GM19372 (cell line): Measurements from ENCODE around the gene NRXN3.
"Not testable (repeated sequence)": the region's sequence is repeated elsewhere in the genome, so short reads cannot be mapped to it uniquely, and the experiment has no call there.

Source experiments
- ATAC-seq: cut with Tn5 transposase; IDR thresholded peaks from one replicate; pipeline ENCODE4 v1.9.1; 2021; ENCODE audit warnings: mild to moderate bottlenecking, low read depth, moderate library complexity; ENCODE audit not compliant: unreplicated experiment

The NRXN3 gene

DNA sequence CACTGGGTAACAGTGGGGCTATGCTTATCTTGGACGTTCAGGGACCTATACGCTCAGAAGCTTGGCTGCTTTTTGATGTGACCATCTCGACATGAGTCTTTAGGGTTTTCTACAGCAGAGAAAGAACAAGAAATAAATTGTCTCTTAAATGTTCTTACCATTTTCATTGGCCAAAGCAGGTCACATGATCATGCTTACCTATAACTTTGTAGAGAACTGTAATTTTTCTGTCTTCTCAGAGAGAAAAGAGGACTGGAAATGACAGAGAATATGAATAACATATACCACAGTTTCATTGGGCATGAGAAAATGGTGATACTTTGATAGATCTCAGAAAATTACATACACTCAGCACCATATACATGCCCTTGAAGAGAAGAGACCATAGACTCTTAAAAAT is 390.9 kb downstream of the NRXN3 start:
- ATAC-seq: no peak

DNA sequence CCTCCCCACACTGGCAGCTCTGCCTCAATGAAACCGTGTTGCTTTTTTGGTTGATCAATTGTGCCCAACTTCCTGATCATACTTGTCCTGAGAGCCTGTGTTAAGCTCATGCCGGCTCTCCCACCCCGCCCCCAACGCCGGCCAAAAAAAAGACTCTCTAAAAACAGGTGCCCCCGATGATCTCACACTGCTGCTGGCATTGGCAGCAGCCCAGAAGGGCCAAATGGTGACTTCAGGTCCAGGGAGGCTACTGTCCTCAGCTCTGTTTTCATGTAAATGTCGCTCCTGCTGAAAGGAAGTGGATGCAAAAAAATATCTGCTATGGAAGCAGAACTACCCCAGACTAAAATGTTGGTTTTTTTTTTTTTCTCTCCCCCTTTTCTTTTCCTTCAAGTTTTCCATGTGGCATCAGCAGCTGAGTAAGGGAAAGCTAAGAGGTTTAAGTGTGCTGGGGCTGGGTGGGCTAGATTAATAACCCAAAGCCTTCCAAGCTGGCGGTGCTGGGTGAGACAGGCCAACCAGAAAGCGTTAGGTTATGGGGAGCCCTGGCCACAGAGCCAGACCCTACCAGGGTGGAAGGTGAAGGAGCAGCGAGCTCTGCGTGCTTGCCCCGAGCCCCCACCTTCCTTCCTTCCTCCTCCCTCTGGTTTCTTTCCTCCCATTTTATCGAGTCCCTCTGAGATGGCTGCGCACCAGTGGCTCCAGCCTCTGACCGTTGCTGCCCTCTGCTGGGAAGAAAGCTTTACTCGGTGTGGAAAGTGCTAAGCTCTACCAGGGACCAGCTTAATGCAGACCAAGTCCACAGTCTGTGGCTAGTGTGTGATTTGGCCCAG is 396.1 kb downstream of the NRXN3 start:
- peak; percentile 93 for ATAC-seq

DNA sequence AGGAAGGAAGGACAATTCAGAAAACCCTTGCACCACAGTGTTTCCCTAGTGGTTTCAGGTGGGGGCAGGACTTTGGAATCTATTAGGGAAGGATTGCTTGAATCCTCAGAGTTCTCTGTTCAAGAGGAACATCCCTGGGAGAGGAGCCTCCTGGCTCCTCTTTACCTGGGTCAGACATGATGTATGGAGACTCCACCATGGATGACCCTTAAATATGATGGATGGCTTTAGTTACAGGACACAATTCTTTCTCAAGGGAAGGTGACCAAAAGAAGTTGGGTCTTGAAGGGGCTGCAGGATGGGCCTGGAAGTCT is 396.6 kb downstream of the NRXN3 start:
- no peak for ATAC-seq

- no peak for ATAC-seq
These were observed 397.2 kb downstream of the NRXN3 start for GRCh38 chr14:78567343-78567742.

- ATAC-seq: not testable (repeated sequence)
These were observed 403.6 kb downstream of the NRXN3 start for GRCh38 chr14:78573736-78574135.

- no peak for ATAC-seq
These were observed 406.4 kb downstream of the NRXN3 start for GRCh38 chr14:78576437-78577166.

GRCh38 chr14:78581229-78581628 is 411.1 kb downstream of the NRXN3 start:
- no peak for ATAC-seq

DNA sequence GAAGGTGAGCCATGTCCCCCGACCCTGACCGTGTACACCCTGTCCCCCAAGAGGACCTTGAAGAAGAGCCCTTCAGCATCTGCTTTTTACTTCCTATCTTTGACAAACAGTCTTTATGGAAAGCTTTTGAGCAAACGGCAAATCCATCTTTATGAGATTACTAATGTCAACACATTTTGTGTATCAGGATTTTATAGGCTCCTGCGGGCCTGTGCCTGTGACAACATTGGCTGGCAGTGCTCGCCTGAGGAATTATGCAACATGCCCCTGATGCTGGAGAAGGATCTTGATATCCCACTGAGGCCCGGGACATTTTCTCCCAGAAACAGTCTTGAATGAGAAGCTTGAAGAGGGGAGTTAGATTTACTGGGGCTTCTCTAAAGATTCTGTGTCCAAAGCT is 416.5 kb downstream of the NRXN3 start:
- ATAC-seq: no peak

DNA sequence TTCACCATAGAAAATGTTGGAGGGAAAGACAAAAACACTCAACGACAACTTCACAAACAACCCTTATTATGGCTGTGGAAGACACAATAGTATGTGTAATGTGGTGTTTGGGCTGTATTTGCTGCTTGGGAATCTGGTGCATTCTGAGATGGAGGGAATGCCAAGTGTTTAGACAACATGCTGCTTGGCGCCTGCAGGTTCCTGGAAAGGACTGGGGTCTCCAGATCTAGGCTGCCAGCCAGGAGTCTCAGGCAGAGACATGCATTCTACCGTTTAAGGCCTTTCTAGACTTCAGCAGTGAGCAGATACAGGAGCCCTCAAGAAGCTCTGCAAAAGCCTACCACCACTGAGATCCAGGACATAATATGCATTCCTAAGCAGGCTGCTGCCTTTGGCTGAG is 418.7 kb downstream of the NRXN3 start:
- no peak for ATAC-seq

DNA sequence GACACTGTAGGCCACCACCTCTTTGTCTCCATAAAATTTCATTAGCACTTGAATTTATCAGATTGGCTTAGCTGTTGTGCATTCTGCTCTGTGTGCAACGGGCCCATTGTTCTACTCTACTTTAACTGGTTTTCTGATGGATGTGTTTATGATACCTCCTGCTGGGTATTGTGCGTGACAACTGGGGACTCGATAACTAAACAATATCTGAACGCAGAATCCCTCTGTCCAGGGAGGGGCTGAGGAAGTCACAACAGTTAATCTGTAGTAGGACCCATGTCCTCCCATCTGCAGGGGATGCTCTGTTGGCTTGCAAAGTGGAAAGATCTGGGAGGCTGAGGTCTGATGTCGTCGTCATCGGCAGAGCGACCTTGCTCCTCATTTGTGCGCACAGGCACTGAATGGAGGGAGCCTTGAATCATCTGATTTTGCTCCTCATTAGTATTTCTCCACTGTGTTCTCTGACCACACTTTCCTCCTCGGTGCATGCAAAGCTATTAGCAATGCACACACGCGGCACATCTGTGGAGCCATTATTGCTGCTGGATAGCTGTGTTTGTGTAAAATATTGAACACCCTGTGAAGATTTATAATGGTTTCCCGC is 422.5 kb downstream of the NRXN3 start:
- no peak for ATAC-seq

DNA sequence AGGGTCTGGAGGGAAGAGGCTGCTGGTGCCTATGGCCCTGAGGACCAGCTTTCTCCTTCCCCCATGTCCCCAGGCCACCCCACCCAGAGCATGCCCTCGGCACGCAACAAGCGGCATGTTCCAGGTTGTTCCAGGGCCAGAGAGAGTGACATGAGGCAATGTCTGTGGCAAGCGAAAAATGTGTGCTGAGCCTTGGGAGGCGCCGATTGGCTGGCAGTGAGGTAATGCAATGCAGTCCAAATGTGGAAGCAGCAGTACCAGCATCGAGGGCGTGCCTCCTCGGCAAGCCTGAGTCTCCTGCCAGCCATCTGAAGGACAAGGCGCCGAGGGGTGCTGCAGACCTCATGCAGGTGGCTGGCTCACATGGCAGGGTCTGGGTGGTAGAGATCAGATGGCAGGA is 423.8 kb downstream of the NRXN3 start:
- no peak for ATAC-seq

DNA sequence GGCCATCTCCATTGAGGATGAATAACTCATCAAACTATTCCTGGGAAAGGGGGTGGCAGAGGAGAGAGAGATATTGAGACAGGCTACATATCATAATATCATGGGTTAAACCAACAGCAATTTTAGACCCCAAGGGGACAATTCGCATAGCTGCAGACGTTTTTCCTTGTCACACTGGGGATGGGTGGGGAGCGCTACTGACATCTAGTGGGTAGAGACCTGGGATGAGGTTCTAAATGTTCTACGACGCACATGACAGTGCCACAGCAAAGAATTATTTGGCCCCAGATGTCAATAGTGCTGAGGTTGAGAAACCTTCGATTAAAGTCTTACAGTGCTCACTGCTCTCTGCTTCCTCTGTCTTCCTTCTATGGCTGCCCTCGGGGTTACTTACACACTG is 425.6 kb downstream of the NRXN3 start:
- ATAC-seq: no peak

DNA sequence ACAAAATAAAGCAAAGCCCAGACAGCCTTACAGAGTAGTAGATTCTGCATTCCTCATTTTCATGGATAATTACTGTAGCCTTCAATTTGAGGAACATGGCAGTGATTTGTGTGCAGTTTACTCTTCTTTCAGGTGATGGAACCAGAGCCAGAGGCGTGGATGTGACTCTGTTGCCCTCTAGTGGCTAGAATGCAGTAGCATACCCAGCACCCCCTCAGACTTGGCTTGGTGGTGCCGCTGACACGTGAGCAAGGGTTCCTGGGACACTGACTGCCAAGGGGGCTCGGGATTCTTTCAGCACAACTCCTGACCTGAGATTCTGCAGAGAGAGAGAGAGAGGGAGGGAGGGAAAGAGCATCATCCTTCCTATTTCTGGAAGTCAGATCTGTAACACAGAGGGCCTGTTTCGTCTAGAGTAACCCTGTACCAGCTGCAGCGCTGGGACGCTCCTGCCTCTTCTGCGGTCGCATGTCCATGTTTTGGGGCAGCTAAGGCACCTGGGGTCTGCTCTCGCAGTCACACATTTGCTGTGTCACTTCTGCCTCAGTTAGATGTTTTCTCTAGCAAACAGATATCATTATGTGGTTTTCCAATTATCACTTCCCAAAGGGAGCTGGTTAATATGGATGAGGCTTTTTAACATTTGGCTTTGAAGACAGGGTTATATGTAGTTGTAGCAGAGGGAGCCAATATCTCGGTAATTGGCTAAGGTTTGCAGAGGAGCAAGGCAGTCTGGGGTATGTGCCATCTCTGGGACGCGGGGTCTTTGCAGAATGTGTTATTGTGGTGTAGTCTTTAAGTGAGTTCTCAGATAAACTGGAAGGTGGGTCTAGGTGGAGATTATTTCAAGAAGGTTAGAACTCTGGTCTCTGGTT is 428.1 kb downstream of the NRXN3 start:
- peak; percentile 96 for ATAC-seq

DNA sequence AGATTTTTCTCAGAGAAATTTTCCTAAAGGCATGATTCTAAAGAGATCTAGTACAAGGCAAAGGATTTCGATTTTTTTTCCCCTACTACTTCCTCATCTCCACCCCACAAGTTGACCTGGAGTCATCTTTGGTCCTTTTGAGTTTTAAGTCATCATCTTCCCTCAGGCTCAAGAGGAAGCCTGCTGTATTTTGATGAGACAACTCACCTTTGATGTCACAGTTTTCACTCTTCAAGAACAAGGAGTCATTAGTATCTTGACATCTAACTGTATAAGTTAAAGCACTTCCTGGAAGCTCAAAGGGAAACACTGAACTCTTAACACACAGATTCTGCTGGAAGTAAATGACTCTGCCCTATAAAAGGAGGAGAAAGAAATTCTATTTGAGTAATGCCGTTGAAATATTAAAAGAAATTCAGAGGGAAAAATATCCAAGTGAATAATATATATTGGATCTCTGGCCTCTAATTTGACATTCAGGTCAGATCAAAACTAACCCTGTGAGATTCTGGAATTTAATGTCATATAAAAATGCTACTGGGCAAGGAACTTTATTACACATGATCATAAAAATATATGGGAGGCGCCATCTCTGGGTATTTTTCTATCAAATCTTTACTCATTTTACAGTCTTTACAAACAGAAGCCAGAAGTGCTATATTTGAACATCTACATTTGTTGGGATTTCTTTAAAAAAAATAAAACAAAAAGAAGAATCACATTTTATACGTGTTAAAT is 435.0 kb downstream of the NRXN3 start:
- ATAC-seq: no peak

GRCh38 chr14:78605897-78606500 is 435.8 kb downstream of the NRXN3 start:
- no peak for ATAC-seq

GRCh38 chr14:78608998-78609787 is 439.0 kb downstream of the NRXN3 start:
- no peak for ATAC-seq

- no peak for ATAC-seq
These were observed 440.8 kb downstream of the NRXN3 start for GRCh38 chr14:78610994-78611393.

GRCh38 chr14:78611796-78612571 is 441.8 kb downstream of the NRXN3 start:
- no peak for ATAC-seq
